Omental fat pad (tissue), 4 donors: Measurements from ENCODE around the gene STAT4. TPM values are rescaled to one million over a fixed set of nuclear protein-coding genes. Genes with fewer than 3 reads are reported as not detected.

Experiments used
- ATAC-seq: fragments of 150-250 bp; one replicate; pipeline ENCODE4 v1.9.1; 2016; ENCODE audit warnings: mild to moderate bottlenecking, moderate library complexity; ENCODE audit not compliant: low FRiP score
- DNase-seq: peaks from one replicate; pipeline ENCODE4 v3.0.0-alpha.2; 2019; ENCODE audit warnings: low spot score
- total RNA-seq, 4 donors: library from RNA; depleted of rRNA; stranded (reverse); fragments of >200 nt; gene quantifications; one replicate each; pipeline ENCODE4 v1.1.0, GENCODE V29; 2016
- TF ChIP-seq, protein P1 (sequence below), 3 donors: fragments of 450-650 bp; IDR thresholded peaks; one replicate each; pipeline ENCODE4 v1.5.1; 2016 to 2017; ENCODE audit warnings: antibody characterized with exemption in 3 of 3, mild to moderate bottlenecking in 3 of 3, moderate library complexity in 2 of 3

Gene STAT4
- total RNA-seq, 4 donors from 2014 or later, result 4.6 to 29.4 (median 10.5) TPM

DNA sequence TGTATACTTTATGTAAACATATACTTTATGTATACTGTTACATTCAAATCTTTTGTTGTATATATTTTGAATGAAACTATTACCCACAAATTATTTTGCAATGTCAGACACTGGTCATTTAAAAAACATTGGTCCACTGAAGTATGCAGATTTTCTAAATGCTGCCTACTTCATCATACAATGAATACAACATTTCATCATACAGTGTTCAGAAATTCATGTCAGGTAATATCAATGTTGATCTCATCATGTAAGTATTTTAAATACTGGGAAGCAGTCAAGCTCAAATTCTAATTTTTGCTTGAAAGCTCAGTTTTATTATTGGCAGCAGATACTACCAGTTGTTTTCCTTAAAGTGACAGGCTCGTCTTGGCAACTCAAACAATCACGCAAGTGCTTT, 2.9 kb upstream of the STAT4 start:
- TF ChIP-seq, protein P1, sequence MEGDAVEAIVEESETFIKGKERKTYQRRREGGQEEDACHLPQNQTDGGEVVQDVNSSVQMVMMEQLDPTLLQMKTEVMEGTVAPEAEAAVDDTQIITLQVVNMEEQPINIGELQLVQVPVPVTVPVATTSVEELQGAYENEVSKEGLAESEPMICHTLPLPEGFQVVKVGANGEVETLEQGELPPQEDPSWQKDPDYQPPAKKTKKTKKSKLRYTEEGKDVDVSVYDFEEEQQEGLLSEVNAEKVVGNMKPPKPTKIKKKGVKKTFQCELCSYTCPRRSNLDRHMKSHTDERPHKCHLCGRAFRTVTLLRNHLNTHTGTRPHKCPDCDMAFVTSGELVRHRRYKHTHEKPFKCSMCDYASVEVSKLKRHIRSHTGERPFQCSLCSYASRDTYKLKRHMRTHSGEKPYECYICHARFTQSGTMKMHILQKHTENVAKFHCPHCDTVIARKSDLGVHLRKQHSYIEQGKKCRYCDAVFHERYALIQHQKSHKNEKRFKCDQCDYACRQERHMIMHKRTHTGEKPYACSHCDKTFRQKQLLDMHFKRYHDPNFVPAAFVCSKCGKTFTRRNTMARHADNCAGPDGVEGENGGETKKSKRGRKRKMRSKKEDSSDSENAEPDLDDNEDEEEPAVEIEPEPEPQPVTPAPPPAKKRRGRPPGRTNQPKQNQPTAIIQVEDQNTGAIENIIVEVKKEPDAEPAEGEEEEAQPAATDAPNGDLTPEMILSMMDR (IDR thresholded peaks at IDR 0.05), result no peak
- no peak for DNase-seq
- no peak for ATAC-seq

DNA sequence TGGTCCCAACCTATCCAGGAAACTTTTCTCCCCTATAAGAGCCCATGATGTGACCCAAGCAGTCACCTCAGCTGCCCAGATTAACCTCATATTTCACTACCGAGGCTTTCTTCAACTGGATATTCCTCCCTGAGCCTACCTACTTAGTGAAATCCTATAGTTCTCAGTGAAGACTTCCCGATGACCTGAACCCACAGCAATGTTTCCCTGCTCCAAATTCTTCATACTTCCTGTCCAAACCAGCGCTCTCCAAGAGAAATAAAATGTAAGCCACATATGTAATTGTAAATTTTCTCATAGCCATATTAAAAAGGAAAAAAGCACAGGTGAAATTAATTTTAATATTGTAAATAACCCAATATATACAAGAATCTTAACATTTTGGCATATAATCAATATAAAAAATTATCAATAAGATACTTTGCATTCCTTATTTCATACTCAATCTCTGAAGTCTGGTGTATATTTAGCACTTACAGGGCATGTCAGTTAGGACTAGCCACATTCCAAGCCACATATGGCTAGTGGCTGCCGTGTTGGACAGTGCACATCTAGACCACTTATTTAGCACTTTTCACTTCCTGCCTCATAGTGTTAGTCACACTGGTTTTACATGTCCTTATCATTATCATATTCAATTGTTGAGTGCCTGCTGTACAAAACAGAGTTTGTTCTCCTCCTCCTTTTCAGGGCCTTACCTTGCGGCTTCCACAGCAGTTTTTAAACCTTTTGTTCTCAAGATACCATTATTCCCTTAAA, 1.9 kb upstream of the STAT4 start:
- ATAC-seq, result no peak
- no peak for DNase-seq
- TF ChIP-seq, protein P1 (IDR thresholded peaks at IDR 0.05), result no peak

DNA sequence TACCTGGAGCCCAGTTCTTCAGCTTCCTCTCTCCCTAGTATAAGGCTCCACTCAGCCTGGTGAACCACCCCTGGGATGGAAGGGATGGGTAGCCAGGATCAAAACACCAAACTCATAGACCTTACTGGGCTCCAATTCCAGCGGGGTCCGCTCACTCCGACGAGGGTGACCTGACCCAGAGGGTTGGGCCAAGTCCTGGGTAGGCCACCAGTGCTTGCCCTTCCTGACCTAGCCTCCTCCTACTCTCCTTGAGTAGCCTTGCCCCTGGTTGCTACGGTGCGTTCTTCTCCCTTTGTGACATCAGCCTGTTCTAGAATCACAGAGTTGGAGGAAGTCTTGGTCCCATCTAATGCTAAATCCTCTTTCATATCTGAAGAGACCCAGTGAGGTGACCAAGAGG, 537 bp upstream of the STAT4 start:
- no peak for ATAC-seq

DNA sequence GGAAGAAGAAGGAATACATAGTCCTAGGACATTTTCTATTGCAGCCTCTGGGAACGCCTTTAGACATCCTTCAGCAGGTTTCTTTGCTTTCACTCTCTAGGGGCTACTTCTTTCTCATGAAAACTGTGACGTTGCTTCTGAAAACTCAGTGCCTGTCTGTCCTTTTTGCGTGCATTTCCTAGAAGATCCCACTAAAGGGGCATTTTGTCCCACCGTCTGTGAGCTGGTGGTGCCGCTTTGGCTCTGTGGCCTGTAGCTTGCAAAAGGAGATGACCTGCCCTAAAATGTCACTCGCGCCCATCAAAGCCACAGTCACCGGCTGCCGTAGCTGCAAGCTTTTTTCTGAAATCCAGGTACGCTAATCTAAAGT, 579 bp downstream of the STAT4 start:
- DNase-seq (no peak), ATAC-seq (peak; percentile 19)
- TF ChIP-seq, protein P1 (IDR thresholded peaks at IDR 0.05), result no peak

More for the DNA sequence above, 537 bp upstream of the STAT4 start:
- TF ChIP-seq, protein P1 (IDR thresholded peaks at IDR 0.05), result no peak
- DNase-seq, result no peak

DNA sequence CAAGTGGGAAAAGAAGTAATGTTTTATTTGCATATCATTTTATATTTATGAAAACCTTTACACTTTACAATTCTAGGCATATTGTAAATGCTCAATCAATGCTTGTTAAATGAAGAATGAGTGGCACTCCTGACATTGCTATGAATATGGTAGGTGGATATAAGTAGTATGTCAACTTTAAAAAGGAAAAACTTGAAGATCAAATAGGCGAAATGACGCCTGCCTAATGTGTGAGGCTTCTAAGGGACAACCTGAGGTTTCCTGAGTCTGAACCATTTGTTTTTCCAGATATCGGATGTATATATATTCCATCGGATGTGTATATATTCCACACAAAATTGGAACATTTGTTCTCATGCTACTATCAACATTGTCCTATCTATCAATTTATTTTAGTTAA, 1.4 kb downstream of the STAT4 start:
- TF ChIP-seq, protein P1 (IDR thresholded peaks at IDR 0.05), result no peak
- ATAC-seq, result no peak
- no peak for DNase-seq

DNA sequence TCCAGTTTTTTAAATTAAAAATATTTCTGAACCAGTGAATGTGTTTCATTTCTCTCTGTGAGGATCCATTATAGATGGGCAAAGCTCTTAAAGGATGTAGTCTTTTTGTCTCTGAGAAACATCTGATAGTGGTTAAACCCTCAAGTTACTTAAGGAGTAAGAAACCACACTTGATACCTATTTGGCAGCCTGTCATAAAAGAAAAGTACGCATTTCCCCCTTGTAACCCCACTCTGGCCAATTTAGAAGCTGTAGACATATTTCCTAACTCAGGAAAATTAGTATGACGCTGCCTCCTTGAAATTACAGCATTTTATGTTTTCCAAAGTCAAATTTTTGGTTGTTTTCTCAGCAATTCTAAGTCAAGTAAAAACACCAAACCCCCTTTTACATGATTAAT, 2.0 kb downstream of the STAT4 start:
- DNase-seq, result no peak
- ATAC-seq, result no peak
- TF ChIP-seq, protein P1 (IDR thresholded peaks at IDR 0.05), result no peak

DNA sequence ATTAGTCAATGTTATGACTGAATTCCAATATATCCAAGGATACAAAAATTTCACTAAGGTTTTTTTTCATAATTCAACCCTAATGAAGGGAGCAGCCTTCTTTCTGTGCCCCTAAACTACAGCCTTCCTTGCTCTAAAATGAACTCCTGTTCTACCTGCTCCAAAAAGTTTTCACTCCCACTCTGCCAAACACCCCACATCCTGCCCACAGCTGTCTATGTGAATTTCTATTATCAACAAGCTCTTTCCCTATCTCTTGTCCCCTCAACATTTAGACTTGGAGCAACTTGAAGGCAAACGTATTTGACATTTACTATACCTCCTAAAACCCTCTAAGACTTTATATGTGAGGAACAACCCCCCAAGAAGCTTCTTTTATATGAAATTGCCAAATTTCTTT, 2.5 kb downstream of the STAT4 start:
- TF ChIP-seq, protein P1 (IDR thresholded peaks at IDR 0.05), result no peak
- DNase-seq (no peak), ATAC-seq (no peak)
